NT2/D1 (cell line): Measurements from ENCODE around the gene ADAM19.

Experiments used
- YY1 ChIP-seq: IDR thresholded peaks from 2 replicates; pipeline ENCODE4 v1.6.1; 2011; ENCODE audit not compliant: insufficient read length, insufficient read depth
- ZNF274 ChIP-seq: IDR thresholded peaks from 2 replicates; pipeline ENCODE4 v1.6.1; 2011; ENCODE audit warnings: mild to moderate bottlenecking, low read depth, low read length

GRCh38 chr5:157514974-157515373, 60.6 kb downstream of the ADAM19 start:
- TF ChIP-seq YY1: no peak
- no peak for TF ChIP-seq ZNF274
